Loucy (cell line): Measurements from ENCODE around the gene RAB11FIP3.

ENCODE experiments used
- H2AFZ ChIP-seq: fragments of 200-600 bp; sonication (generic); 2 replicates; pipeline ENCODE4 v1.6.0; 2016; ENCODE audit warnings: antibody characterized with exemption, mild to moderate bottlenecking, low read length, moderate library complexity
- H3F3A ChIP-seq: fragments of 200-600 bp; 2 replicates; pipeline ENCODE4 v1.6.0; 2016; ENCODE audit warnings: antibody characterized with exemption, low read depth, mild to moderate bottlenecking
- H3K27me3 ChIP-seq: fragments of 200-600 bp; sonication (generic); 2 replicates; pipeline ENCODE4 v1.6.1; 2014; ENCODE audit warnings: low read length, mild to moderate bottlenecking; ENCODE audit not compliant: insufficient read depth, poor library complexity, severe bottlenecking
- H3K36me3 ChIP-seq: fragments of 200-600 bp; sonication (generic); 2 replicates; pipeline ENCODE4 v1.6.1; 2016; ENCODE audit warnings: low read length; ENCODE audit not compliant: insufficient read depth
- H3K4me1 ChIP-seq: fragments of 200-600 bp; sonication (generic); 2 replicates; pipeline ENCODE4 v1.5.1; 2014; ENCODE audit warnings: low read length, mild to moderate bottlenecking; ENCODE audit not compliant: insufficient read depth, poor library complexity, severe bottlenecking
- H3K4me2 ChIP-seq: fragments of 200-600 bp; sonication (generic); 2 replicates; pipeline ENCODE4 v1.6.0; 2014; ENCODE audit warnings: antibody characterized with exemption, low read length, low read depth, mild to moderate bottlenecking; ENCODE audit not compliant: poor library complexity, severe bottlenecking
- H3K4me3 ChIP-seq: fragments of 200-600 bp; sonication (generic); 2 replicates; pipeline ENCODE4 v1.5.1; 2014; ENCODE audit warnings: low read length, mild to moderate bottlenecking, mixed read lengths; ENCODE audit not compliant: poor library complexity, severe bottlenecking
- H3K79me2 ChIP-seq: fragments of 200-600 bp; sonication (generic); 2 replicates; pipeline ENCODE4 v1.6.1; 2014; ENCODE audit warnings: low read length; ENCODE audit not compliant: insufficient read depth
- H3K9ac ChIP-seq: fragments of 200-600 bp; sonication (generic); 2 replicates; pipeline ENCODE4 v1.6.0; 2014; ENCODE audit warnings: mild to moderate bottlenecking, low read depth, low read length, moderate library complexity; ENCODE audit not compliant: poor library complexity, severe bottlenecking
- H3K9me2 ChIP-seq: fragments of 200-600 bp; sonication (generic); replicated peaks from 2 replicates; pipeline ENCODE4 v1.6.1; 2016; ENCODE audit warnings: low read depth, low read length, mixed read lengths
- H3K9me3 ChIP-seq: fragments of 200-600 bp; sonication (generic); 2 replicates; pipeline ENCODE4 v1.6.1; 2014; ENCODE audit warnings: mild to moderate bottlenecking, antibody characterized with exemption, low read length, low read depth; ENCODE audit not compliant: insufficient read depth
- H4K20me1 ChIP-seq: fragments of 200-600 bp; sonication (generic); 2 replicates; pipeline ENCODE4 v1.6.0; 2014; ENCODE audit warnings: antibody characterized with exemption, low read length, mild to moderate bottlenecking; ENCODE audit not compliant: insufficient read depth, poor library complexity, severe bottlenecking
- EZH2phosphoT487 ChIP-seq: fragments of 200-600 bp; IDR thresholded peaks from 2 replicates; pipeline ENCODE4 v1.6.1; 2018; ENCODE audit warnings: antibody characterized with exemption, mild to moderate bottlenecking, moderate library complexity, borderline replicate concordance
- TF ChIP-seq, protein P1 (sequence below): fragments of 200-600 bp; sonication (generic); conservative IDR thresholded peaks from 2 replicates; pipeline ENCODE4 v1.5.1; 2014; ENCODE audit warnings: mild to moderate bottlenecking, antibody characterized with exemption, low read length

Gene RAB11FIP3

DNA sequence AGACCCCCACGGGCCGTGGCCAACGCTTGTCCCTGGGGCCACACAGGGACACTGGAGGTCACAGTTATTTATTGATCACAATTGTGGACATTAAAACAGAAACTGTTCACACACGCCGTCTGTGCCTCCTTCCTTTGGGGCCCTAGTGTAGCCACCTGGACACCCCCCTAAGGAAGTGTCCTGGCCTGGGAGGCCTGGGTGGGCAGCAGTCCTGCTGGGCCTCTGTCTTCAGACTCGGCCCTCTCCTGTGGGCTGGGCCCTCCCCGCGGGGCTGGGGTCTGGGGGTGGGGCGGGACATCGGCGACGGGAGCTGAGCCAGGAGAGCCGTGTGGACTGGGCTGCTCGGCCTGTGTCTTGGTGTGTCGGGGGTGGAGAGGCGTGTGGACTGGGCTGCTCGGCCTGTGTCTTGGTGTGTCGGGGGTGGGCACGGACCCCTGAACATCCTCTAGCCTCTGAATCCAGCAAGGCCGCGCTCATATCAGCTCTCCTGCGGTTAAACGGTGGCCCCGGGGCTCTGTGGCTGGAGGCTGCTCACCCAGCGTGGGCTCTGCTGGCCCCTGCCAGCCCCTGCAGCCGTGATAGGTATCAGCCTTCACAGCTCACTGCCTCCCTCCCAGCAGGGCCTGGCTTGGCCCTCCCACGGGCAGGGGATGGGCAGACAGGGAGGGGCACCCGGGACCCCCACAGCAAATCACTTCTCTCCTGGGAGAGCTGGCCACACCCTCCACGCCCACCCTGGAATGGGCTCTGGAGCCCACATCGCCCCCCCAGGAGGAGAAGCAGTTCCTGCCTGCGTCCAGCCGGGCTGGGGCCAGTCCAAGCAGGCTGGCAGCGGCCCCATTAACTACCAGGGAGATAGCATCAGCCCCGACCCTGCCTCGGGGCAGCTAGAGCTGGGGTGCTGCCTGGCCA, 140.2 kb downstream of the RAB11FIP3 start:
- TF ChIP-seq, protein P1, sequence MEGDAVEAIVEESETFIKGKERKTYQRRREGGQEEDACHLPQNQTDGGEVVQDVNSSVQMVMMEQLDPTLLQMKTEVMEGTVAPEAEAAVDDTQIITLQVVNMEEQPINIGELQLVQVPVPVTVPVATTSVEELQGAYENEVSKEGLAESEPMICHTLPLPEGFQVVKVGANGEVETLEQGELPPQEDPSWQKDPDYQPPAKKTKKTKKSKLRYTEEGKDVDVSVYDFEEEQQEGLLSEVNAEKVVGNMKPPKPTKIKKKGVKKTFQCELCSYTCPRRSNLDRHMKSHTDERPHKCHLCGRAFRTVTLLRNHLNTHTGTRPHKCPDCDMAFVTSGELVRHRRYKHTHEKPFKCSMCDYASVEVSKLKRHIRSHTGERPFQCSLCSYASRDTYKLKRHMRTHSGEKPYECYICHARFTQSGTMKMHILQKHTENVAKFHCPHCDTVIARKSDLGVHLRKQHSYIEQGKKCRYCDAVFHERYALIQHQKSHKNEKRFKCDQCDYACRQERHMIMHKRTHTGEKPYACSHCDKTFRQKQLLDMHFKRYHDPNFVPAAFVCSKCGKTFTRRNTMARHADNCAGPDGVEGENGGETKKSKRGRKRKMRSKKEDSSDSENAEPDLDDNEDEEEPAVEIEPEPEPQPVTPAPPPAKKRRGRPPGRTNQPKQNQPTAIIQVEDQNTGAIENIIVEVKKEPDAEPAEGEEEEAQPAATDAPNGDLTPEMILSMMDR: no peak
- TF ChIP-seq EZH2phosphoT487: no peak
- Histone ChIP-seq H3K9ac (no peak overlapping the region), H3K27me3 (no peaks in the 10 kb centered on the region), H3K4me1 (peaks cover 4% of the 10 kb centered on the region), H3F3A (no peaks in the 10 kb centered on the region), H3K79me2 (no peaks in the 10 kb centered on the region), H2AFZ (no peak overlapping the region), H3K9me2 (no peaks in the 10 kb centered on the region), H3K36me3 (no peaks in the 10 kb centered on the region), H4K20me1 (peaks cover 2% of the 10 kb centered on the region), H3K9me3 (no peaks in the 10 kb centered on the region), H3K4me3 (no peak overlapping the region), H3K4me2 (no peak overlapping the region)

GRCh38 chr16:566475-567372, 141.3 kb downstream of the RAB11FIP3 start, which contains the start of gene NHLRC4:
NHLRC4 (plus strand) TSS chr16:567005; CDS start chr16:568048, 1,043 bp downstream.
- TF ChIP-seq, protein P1: no peak
- TF ChIP-seq EZH2phosphoT487: no peak
- H3K9me3 ChIP-seq: no peaks in the 10 kb centered on the region
- peak within 1 kb of the TSS; percentile 68 for H3K4me2 ChIP-seq
- H3K4me3 ChIP-seq: peak within 1 kb of the TSS; percentile 58
- H3K36me3 ChIP-seq: no peaks in the 10 kb centered on the region
- H3K27me3 ChIP-seq: no peaks in the 10 kb centered on the region
- no peaks in the 10 kb centered on the region for H3K79me2 ChIP-seq
- H3F3A ChIP-seq: no peaks in the 10 kb centered on the region
- H3K9me2 ChIP-seq: no peaks in the 10 kb centered on the region
- H4K20me1 ChIP-seq: peaks cover 2% of the 10 kb centered on the region
- peak within 1 kb of the TSS; percentile 61 for H3K9ac ChIP-seq
- H3K4me1 ChIP-seq: peaks cover 4% of the 10 kb centered on the region
- H2AFZ ChIP-seq: no peak within 1 kb of the TSS

DNA sequence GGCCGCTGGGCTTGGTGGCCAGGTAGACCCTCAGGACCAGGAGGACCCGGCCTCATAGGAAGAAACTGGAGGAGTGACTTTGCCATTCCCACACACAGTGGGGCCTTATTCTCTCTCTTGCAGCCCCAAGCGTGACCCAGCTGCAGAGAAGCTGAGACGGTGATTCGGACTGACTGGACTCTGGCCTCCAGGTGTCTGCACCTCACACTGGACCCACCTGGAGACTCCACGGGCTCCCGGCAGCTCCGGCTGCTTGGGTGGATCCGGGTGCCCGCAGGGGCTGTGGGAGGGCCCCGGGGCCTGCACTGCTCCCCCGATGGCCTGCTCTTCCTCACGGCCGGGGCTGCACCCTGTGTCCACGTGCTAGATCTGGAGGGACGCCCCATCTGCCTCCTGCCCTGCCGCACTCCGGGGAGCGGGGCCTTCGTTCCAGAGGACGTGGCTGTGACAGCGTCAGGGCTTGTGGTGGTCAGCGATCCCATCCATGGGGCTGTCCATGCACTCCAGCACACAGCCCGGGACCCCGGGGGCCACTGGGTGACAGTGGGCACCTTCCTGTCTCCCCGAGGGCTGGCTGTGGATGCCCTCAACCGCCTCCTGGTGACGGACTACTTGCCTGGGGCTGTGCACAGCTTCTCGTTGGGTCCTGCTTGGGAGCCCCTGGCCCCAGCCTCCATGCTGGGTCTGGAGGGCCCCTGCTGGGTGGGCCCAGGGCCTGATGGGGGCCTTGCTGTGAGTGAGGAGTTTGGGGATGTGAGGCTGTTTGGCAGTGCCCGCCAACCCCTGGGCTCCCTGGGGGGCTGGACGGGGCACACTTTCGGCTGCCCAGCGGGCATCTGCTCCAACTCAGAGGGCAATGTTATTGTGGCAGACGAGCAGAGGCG, 142.2 kb downstream of the RAB11FIP3 start:
- H3K9me2 ChIP-seq: no peaks in the 10 kb centered on the region
- peak overlapping the region; percentile 58 for H3K4me3 ChIP-seq
- peak overlapping the region; percentile 61 for H3K9ac ChIP-seq
- no peaks in the 10 kb centered on the region for H3K9me3 ChIP-seq
- H3K36me3 ChIP-seq: no peaks in the 10 kb centered on the region
- peak overlapping the region; percentile 68 for H3K4me2 ChIP-seq
- no peaks in the 10 kb centered on the region for H3F3A ChIP-seq
- peaks cover 2% of the 10 kb centered on the region for H4K20me1 ChIP-seq
- no peaks in the 10 kb centered on the region for H3K27me3 ChIP-seq
- TF ChIP-seq, protein P1: no peak
- TF ChIP-seq EZH2phosphoT487: no peak
- H2AFZ ChIP-seq: no peak overlapping the region
- H3K4me1 ChIP-seq: peaks cover 4% of the 10 kb centered on the region
- H3K79me2 ChIP-seq: no peaks in the 10 kb centered on the region
